ENCODE data around the gene OR3A3.

- TF ChIP-seq CTCF (IDR thresholded peaks at IDR 0.05): no peak
- TF ChIP-seq POLR2A (IDR thresholded peaks at IDR 0.05): no peak
Measured at GRCh38 chr17:3471599-3471998, 60.4 kb downstream of the OR3A3 start, which contains the start of gene SPATA22.

Measured in adrenal gland (tissue), 5 donors.